Measurements from ENCODE around the gene ATP6V1C2. TPM values are rescaled to one million over a fixed set of nuclear protein-coding genes. Genes with fewer than 3 reads are reported as not detected.

The ATP6V1C2 gene
- total and polyA plus RNA-seq, 2 donors (not counting 3 experiments of a cell fraction or from before 2014, with no cell fraction given): 0.03 to 0.13 TPM

GRCh38 chr2:10753876-10754275 lies 32.4 kb downstream of the ATP6V1C2 start:
- FAIRE-seq (no peak), DNase-seq (ENCODE audit: low read depth, low spot score) (no peak)
- no peaks in the 10 kb centered on the region for H3K36me3 ChIP-seq (ENCODE audit: control insufficient read depth in 2 of 2, extremely low read depth in 1 of 2, insufficient read depth in 2 of 2, low read length in 2 of 2)
- intact Hi-C loops (cut with micrococcal nuclease): no loop called here
- TF ChIP-seq POLR2AphosphoS5 (IDR thresholded peaks at IDR 0.05; ENCODE audit: insufficient read depth, low read depth, low read length) (no peak), POLR2A (IDR thresholded peaks at IDR 0.05; ENCODE audit: low read depth, low read length) (no peak), JUN (IDR thresholded peaks at IDR 0.05; ENCODE audit: borderline replicate concordance, insufficient read depth, insufficient read length, low read depth) (no peak), MYC (IDR thresholded peaks at IDR 0.05; ENCODE audit: low read depth, low read length) (no peak), GATA2 (IDR thresholded peaks at IDR 0.05; ENCODE audit: insufficient read depth, insufficient read length, low read depth, low read length) (no peak), CTCF (IDR thresholded peaks at IDR 0.05; ENCODE audit: extremely low read depth in 1 of 2, insufficient read depth in 1 of 2, low read depth in 1 of 2, low read length in 2 of 2) (no peak), FOS (IDR thresholded peaks at IDR 0.05; ENCODE audit: borderline replicate concordance, insufficient read depth, low read length) (no peak), EZH2 (IDR thresholded peaks at IDR 0.05; ENCODE audit: borderline replicate concordance, low read depth, low read length, severe bottlenecking) (no peak), MAX (IDR thresholded peaks at IDR 0.05; ENCODE audit: insufficient read depth, insufficient read length) (no peak)
- no peaks in the 10 kb centered on the region for H3K27me3 ChIP-seq (ENCODE audit: control insufficient read depth in 2 of 2, insufficient read depth in 2 of 2, low read length in 2 of 2)
- H3K9ac ChIP-seq (replicated peaks; ENCODE audit: extremely low read depth, insufficient read depth, low read length): no peak overlapping the region
- H4K20me1 ChIP-seq (replicated peaks; ENCODE audit: control insufficient read depth, extremely low read depth, insufficient read depth, low read length): no peaks in the 10 kb centered on the region
- H3K79me2 ChIP-seq (ENCODE audit: control insufficient read depth, insufficient read depth, low read length): no peaks in the 10 kb centered on the region
- POLR2A ChIA-PET: no interaction called here
- no peaks in the 10 kb centered on the region for H3K4me1 ChIP-seq (ENCODE audit: control insufficient read depth, extremely low read depth, insufficient read depth, low read length)
- H3K4me3 ChIP-seq (replicated peaks in 1 of 3; ENCODE audit: insufficient read depth in 1 of 3, low read depth in 1 of 3, low read length in 3 of 3): no peak overlapping the region
- CTCF ChIA-PET: interaction anchor here (1.2 kb wide), 1 partner anchor 13 kb away, joined by 5 read pairs; no protein-coding TSS in a partner anchor
- H3K4me2 ChIP-seq (ENCODE audit: insufficient read depth, low read length): no peak overlapping the region
- no peak overlapping the region for H2AFZ ChIP-seq (ENCODE audit: low read depth, low read length)
- dilution Hi-C loops (cut with MboI; ENCODE audit: extremely low pct_ligation_motif_present, low sequenced_read_pairs): no loop called here
- no peak overlapping the region for H3K27ac ChIP-seq (ENCODE audit: insufficient read depth, low read depth, low read length)
- H3K9me1 ChIP-seq (replicated peaks; ENCODE audit: control insufficient read depth, extremely low read depth, insufficient read depth, low read length): no peaks in the 10 kb centered on the region
- H3K9me3 ChIP-seq (replicated peaks; ENCODE audit: control insufficient read depth, insufficient read depth, low read length): no peaks in the 10 kb centered on the region
- BruUV-seq (replicated peaks): no TSS peak

All from endothelial cell of umbilical vein (primary cell).